GM20000 (cell line): ENCODE results near the gene PRKG1.
"Not testable (repeated sequence)": the region's sequence is repeated elsewhere in the genome, so short reads cannot be mapped to it uniquely, and the experiment has no call there.

ENCODE experiments used
- DNase-seq: peaks from one replicate; pipeline ENCODE4 v3.0.0; 2012; ENCODE audit warnings: low spot score
- CTCF ChIP-seq: IDR thresholded peaks from 2 replicates; pipeline ENCODE4 v1.5.1; 2012; ENCODE audit warnings: mild to moderate bottlenecking, control low read depth; ENCODE audit errors: extremely low read depth, missing control alignments

The PRKG1 gene

GRCh38 chr10:51250278-51250920, 176.1 kb downstream of the PRKG1 start:
- no peak for TF ChIP-seq CTCF
- DNase-seq = no peak

GRCh38 chr10:51251110-51251509, 176.8 kb downstream of the PRKG1 start:
- TF ChIP-seq CTCF = no peak
- no peak for DNase-seq

- no peak for DNase-seq
These were observed 181.1 kb downstream of the PRKG1 start for GRCh38 chr10:51255381-51255780.

GRCh38 chr10:51257511-51258248, 183.4 kb downstream of the PRKG1 start:
- no peak for TF ChIP-seq CTCF

More at GRCh38 chr10:51255381-51255780, 181.1 kb downstream of the PRKG1 start:
- no peak for TF ChIP-seq CTCF

GRCh38 chr10:51260376-51260775, 186.1 kb downstream of the PRKG1 start:
- no peak for DNase-seq
- no peak for TF ChIP-seq CTCF

More at GRCh38 chr10:51257511-51258248, 183.4 kb downstream of the PRKG1 start:
- no peak for DNase-seq

GRCh38 chr10:51266496-51266895, 192.2 kb downstream of the PRKG1 start:
- no peak for DNase-seq
- no peak for TF ChIP-seq CTCF

- not testable (repeated sequence) for DNase-seq
These were observed 193.8 kb downstream of the PRKG1 start for GRCh38 chr10:51267980-51268570.
